GM19397 (cell line): Measurements from ENCODE around the gene GFER.
"Not testable (repeated sequence)": the region's sequence is repeated elsewhere in the genome, so short reads cannot be mapped to it uniquely, and the experiment has no call there.

Experiments used
- ATAC-seq: cut with Tn5 transposase; IDR thresholded peaks from one replicate; pipeline ENCODE4 v1.9.1; 2021; ENCODE audit warnings: mild to moderate bottlenecking, moderate library complexity; ENCODE audit not compliant: unreplicated experiment

Gene GFER

DNA sequence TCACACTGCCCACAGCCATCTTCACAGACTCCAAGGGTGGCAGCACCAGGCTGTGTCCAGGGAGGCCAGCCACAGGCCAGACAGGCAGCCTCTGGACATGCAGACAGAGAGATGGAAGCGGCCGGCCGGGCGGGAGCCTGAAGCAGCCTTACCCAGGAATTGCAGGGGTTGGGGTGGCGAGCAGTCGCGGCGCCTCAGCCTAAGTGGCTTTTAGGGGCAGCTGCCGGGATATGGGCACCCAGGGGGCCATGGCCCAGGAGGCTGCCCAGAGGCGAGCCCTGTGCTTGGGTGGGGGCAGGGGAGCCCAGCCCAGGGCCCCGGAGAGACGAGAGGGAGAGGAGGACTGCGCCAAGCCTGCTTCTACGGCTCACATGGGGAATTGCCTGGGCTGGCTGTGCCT lies 41.3 kb downstream of the GFER start:
- no peak for ATAC-seq

DNA sequence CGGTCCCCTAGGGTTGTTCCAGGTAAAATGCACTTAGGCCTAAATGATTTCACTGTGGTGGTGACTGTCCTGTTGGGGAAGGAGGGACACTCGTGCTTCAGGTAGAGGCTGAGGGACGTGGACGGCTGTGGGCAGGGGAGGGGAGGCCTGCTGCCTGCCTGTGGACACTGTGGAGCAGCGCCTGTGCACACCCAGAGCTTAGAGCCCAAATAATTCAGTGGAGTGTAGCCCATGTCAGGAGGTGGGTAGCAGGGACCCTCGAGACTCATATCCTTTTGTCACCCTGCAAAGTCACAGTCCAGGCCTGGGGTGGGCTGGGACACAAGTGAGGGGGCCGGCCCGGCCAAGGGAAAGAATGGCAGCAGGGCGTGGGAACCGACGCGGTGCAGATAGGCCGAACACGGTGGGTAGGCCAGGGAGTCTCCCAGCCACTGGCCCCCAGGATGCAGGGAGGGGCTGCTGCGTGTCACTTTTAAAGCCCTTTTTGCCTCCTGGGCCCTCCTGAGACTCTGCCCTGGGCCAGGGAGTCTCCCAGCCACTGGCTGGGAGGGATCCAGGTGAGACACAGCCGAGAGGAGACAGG lies 42.0 kb downstream of the GFER start:
- no peak for ATAC-seq

- ATAC-seq = no peak
Observed at GRCh38 chr16:2026461-2027023, 42.5 kb downstream of the GFER start, which contains the start of gene NHERF2. TSS of gene NHERF2 (plus strand) at chr16:2026902. CDS start at chr16:2027006, 104 bp downstream.

DNA sequence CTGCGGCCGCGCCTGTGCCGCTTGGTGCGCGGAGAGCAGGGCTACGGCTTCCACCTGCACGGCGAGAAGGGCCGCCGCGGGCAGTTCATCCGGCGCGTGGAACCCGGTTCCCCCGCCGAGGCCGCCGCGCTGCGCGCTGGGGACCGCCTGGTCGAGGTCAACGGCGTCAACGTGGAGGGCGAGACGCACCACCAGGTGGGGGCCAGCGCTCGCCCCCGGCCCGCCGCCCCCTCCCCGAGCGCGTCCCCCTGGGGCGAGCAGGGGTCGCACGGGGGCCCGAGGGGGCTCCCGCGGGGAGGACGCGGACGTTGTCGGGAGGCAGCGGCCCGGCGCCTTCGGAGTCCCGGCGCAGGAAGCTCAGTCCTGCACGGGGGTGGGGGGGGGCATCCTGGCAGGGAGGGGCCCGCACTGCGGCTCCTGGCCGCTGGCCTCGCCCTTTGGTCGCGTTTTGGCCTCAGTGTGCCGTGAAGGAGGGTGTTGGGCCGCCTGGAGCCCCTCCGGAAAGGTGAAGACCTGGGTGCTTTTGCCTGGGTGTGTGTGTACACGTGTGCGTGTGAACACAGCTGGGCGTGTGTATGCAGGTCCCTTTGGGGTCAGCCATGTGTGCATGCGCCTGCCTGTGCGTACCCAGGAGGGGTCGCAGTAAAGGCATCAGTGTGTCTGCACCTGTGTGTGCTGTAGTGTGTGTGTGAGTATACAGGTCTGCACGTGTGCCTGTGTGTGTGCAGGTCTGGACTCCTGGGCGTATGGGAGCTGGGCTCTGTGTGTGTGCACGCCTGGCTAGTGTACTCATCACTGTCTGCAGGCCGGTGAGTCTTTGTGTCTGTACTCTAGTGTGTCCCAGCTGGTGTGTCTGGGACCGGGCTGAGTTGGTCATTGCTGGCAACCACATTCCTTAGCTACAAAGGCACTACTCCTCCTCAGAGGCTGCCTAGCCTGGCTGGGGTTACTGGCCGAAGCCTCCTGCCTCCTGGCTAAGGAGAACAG lies 43.3 kb downstream of the GFER start:
- no peak for ATAC-seq

- no peak for ATAC-seq
Observed at GRCh38 chr16:2028146-2028545, 44.2 kb downstream of the GFER start.

DNA sequence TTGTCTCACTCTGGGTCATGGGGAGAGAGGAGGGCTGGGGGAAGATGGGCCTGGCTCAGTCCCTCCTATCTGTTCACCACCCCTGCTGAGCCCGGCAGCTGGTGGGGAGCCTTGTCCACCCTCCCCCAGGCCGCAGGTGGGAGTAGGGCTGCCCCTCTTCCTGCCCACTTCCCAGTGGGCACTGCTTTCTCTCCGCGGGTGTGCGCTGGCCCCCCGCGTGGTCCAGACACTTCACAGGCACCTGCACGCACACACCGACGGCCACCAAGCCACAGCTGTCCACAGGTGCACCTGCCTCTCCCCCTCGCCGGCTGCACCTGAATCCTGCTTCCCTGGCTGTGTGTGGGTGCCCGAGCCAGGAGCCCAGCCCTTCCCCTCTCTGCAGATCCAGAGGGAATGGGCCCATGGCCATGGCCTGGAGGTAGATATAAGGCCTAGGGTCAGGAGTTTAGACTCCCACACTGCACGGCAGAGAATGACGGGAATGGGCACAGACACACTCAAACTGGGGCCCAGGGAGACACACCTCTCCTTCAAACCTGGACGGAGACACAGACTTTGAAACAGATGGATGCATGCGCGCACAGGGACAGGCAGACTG lies 44.7 kb downstream of the GFER start:
- no peak for ATAC-seq

- ATAC-seq = no peak
Observed at GRCh38 chr16:2029350-2029749, 45.4 kb downstream of the GFER start.

- no peak for ATAC-seq
Observed at GRCh38 chr16:2030036-2030435, 46.0 kb downstream of the GFER start.

DNA sequence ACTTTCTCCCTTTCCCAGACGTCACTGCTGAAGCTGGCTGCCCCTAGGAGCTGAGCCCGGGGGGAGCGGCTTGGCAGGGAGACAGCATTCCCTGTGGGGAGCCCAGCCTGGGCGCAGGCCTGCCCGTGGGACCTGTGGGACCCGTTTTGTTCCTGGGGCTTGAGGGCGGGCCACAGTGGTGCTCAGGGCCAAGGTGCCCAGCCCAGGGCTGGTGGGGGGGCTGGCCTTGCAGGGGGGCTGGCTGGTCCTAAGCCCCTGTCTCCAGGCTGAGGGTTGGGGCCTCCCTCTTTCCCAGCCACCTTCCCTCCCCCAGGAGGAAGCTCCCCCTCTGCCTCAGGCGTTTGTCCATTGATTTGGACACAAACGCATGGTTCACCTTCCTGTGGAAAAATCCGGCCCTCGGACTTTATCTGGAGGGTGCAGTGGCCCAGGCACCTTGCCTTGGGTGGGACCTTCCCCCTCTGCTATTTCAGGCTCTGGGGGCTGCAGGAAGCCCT lies 47.1 kb downstream of the GFER start:
- ATAC-seq = no peak

GRCh38 chr16:2032285-2033056 lies 48.5 kb downstream of the GFER start:
- no peak for ATAC-seq

DNA sequence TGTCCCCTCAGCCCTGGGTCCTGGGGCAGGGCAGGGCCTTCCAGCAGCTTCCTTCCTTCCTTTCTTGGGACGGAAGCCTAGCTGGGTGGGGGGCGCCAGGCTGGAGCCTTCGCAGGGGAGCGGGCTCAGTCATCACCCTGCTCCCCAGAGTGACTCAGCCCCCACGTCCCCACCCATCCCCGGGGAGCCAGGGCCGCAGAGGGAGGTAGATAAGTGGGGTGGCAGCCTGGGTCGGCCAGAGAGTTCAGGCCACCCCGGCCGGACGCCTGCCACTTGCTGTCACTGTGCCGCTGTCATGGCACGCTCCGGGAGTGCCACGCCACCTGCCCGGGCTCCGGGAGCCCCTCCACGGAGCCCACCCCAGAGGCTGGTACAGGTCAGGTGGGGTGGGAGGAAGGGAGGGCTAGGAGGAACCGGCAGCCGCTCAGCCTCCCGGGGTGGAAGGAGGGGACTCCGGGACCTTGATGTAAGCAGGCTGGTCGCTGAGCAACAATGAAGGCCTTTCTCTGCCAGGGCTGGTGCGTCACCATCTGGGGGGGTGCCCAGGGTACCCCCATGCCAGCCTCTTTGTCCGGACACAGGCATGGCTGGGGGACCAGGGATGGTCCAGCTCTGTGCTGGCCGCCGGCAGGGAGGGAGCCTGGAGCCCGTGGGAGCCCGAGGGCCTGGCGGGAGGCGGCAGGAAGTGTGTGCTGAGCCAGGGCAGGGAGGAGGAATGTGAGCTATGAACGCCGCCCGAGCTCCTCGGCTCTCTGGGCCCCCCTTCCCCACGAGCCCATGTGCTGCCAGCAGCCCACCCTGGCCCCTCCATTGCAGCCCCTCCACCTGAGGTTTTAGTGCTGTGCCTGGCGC lies 49.3 kb downstream of the GFER start:
- ATAC-seq = no peak

DNA sequence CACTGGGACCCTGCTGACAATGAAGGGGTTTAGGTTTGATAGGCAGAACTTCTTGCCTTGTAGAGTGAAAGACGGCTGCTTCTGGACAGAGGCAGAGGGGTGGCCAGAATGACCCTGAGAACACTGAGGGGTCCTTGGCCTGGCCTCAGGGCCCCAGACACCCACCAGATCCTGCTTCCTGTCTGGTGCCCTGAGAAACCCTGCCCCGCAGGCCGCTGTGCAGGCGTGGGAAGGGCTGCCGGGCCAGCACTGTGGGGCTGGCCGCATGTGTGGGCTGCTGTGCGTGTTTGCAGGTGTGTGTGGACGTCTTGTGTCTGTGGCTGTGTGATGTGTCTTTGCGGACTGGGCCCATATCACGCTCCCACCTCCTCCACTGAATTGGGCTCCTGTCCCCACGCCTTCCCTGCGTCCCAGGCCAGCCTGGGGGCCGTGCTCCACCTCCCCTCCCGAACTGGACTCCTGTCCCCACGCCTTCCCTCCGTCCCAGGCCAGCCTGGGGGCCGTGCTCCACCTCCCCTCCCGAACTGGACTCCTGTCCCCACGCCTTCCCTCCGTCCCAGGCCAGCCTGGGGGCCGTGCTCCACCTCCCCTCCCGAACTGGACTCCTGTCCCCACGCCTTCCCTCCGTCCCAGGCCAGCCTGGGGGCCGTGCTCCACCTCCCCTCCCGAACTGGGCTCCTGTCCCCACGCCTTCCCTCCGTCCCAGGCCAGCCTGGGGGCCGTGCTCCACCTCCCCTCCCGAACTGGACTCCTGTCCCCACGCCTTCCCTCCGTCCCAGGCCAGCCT lies 50.1 kb downstream of the GFER start:
- ATAC-seq = not testable (repeated sequence)

DNA sequence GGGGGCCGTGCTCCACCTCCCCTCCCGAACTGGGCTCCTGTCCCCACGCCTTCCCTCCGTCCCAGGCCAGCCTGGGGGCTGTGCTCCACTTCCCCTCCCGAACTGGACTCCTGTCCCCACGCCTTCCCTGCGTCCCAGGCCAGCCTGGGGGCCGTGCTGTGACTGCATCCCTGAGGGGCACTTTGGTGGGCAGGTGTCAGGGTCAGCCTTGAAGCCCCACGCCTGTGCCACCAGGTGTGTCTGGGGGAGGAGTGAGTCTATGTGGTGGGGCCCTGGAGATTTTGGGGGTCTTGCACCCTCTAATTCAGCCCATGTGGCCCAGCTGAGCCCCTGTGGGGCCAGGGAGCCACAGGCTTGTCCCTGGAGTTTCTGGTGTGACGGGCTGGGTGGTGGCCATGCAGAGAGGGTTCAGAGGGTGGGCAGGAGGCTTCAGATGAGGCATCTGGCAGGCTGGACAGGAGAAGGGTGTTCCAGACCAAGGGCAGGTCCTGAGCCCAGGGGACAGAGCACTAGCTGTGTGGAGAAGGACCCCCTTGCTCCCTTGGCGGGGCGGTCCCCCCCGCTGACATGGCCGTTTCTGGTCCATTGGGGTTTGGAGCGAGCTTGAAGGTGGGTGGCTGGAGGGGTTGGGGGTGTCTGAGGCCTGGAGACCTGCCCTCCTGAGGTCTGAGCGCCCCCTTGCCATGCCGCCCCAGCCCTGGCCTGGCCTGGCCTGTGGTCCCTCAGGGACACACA lies 50.9 kb downstream of the GFER start:
- no peak for ATAC-seq

- no peak for ATAC-seq
Observed at GRCh38 chr16:2035431-2036199, 51.6 kb downstream of the GFER start.

GRCh38 chr16:2036200-2036966 lies 52.4 kb downstream of the GFER start:
- ATAC-seq = no peak

DNA sequence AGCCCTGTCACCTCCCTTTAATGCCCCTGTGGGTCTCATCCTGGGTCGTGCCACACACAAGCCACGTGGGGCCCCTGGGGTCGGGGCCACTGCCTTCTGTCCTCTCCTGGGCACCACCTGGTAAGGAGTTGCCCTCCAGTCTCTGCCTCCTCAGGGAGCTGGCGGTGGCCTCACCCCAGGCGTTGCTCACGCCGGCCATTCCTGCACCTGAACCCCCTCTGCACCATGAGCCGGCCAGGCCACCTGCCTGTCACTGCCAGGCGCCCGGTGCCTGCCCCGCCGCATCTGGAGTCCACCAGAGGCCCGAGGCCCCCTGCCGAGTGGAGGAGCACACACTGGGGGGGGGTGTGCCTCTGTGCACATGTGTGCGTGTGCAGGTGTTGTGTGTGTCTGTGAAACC lies 53.1 kb downstream of the GFER start:
- no peak for ATAC-seq
